ENCODE measurements around the gene TLE6.

Gene TLE6

GRCh38 chr19:3039641-3040077 lies 62.3 kb downstream of the TLE6 start:
- TF ChIP-seq CTCF (IDR thresholded peaks at IDR 0.05) = no peak
- Histone ChIP-seq H3K4me3 (ENCODE audit: low read depth in 1 of 2, low read length in 1 of 2) (no peak overlapping the region), H3K27ac (no peak overlapping the region), H3K27me3 (peaks cover 82% of the 10 kb centered on the region), H3K9me3 (no peaks in the 10 kb centered on the region), H3K4me1 (ENCODE audit: control insufficient read depth in 1 of 2, insufficient read depth in 1 of 2, low read depth in 1 of 2, low read length in 1 of 2) (peaks cover 17 to 18% of the 10 kb centered on the region in 2 experiments), H3K36me3 (no peaks in the 10 kb centered on the region)

DNA sequence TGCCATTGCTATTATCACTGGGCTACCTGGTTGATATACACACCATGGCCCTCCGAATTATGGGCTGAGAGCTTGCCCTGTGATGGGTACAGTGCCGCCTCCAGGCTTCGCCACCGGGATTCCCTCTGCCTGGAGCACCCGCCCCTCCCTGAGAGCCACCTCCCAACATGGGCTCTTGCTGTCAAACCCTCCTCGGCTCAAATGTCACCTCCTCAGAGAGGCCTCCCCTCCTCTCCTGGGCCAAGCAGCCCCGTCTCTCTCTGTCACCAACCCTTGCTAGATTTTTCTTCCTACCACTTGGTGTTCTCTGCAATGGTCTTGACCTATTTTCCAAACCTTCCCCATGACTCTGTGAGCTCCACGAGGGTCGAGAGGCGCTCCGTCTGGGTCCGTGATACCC lies 64.0 kb downstream of the TLE6 start:
- Histone ChIP-seq H3K4me3 (ENCODE audit: low read depth in 1 of 2, low read length in 1 of 2) (no peak overlapping the region), H3K4me1 (ENCODE audit: control insufficient read depth in 1 of 2, insufficient read depth in 1 of 2, low read depth in 1 of 2, low read length in 1 of 2) (peaks cover 3 to 4% of the 10 kb centered on the region in 2 experiments), H3K27ac (no peak overlapping the region), H3K36me3 (no peaks in the 10 kb centered on the region), H3K9me3 (no peaks in the 10 kb centered on the region), H3K27me3 (peaks cover 93% of the 10 kb centered on the region)
- TF ChIP-seq CTCF (IDR thresholded peaks at IDR 0.05) = no peak

DNA sequence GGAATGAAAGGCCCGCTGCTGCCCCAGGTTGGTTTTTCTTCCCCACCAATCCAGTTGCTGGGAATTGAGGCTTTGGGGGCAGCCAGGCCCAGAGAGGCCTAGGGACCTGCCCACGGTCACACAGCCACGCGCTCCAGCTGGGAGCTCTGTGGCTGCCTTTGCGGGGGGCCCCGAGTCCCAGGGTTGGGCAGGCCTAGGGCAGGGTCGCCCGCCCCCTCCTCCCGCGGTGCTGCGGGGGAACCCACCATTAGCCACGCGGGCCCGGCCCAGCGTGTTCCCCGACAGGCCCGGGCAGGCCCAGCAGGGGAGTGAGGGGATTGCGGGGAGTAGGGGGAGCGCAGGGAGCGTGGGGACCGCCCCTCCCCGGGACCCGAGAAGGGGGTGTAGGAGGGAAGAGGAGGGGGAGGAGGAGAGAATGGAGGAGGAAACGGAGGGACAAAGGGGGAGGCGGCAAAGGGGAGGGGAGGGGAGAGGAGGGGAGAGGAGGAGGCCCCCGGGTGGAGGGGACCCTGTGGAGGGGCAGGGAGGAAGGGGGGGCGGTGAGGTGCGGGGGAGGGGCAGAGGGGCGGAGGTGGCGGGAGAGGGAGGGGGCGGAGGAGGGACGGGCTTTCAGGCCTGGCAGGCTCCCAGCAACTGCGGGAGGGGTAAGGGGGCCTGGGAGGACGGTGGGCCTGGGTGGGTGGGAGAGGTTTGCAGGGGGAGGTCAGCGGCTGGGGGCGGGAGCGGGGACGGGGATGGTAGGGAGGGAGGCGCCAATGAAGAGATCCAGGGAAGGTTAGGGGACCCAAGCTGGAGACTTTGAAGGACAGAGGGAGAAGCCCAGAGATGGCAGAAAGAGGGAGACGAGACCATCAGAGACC lies 64.6 kb downstream of the TLE6 start:
- Histone ChIP-seq H3K27ac (no peak overlapping the region), H3K27me3 (peaks cover 93% of the 10 kb centered on the region), H3K4me1 (ENCODE audit: control insufficient read depth in 1 of 2, insufficient read depth in 1 of 2, low read depth in 1 of 2, low read length in 1 of 2) (no peaks in the 10 kb centered on the region), H3K9me3 (no peaks in the 10 kb centered on the region), H3K36me3 (no peaks in the 10 kb centered on the region), H3K4me3 (ENCODE audit: low read depth in 1 of 2, low read length in 1 of 2) (no peak overlapping the region)
- no peak for TF ChIP-seq CTCF (IDR thresholded peaks at IDR 0.05)

DNA sequence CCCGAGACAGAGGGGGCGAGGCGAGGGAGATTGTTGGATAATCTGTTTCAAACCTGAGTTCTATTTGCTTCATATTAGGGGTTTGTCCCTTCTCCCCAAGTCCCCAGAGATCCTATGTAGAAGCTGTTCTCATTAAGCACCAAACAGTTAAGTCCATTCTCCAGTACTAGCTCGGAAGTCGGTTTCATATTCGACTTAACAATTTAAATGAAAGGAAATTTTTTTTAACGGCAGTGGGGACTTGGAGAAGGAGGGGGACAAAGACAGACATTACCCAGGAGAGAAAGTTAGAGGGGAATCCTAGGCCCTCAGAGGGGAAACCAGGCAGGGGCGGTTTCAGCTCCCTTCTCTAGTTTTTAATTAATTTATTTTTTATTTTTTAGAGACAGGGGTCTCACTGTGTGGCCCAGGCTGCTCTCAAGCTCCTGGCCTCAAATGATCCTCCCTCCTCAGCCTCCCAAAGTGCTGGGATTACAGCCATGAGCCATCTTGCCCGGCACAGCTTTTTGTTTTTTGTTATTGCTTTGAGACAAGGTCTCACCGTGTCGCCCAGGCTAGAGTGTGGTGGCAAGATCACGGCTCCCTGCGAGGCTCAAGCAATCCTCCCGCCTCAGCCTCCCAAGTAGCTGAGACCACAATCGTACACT lies 65.4 kb downstream of the TLE6 start:
- Histone ChIP-seq H3K9me3 (no peaks in the 10 kb centered on the region), H3K4me1 (ENCODE audit: control insufficient read depth in 1 of 2, insufficient read depth in 1 of 2, low read depth in 1 of 2, low read length in 1 of 2) (peaks cover 0 to 4% of the 10 kb centered on the region in 2 experiments), H3K27ac (no peak overlapping the region), H3K27me3 (peaks cover 95% of the 10 kb centered on the region), H3K36me3 (no peaks in the 10 kb centered on the region), H3K4me3 (ENCODE audit: low read depth in 1 of 2, low read length in 1 of 2) (no peak overlapping the region)
- no peak for TF ChIP-seq CTCF (IDR thresholded peaks at IDR 0.05)

Measured in neutrophil (primary cell).